Endothelial cell (in vitro differentiated cells): ENCODE data around the gene DCD. TPM values are rescaled to one million over a fixed set of nuclear protein-coding genes. Genes with fewer than 3 reads are reported as not detected.

ENCODE experiments used
- DNase-seq: peaks from one replicate; pipeline ENCODE4 v3.0.0; 2021; ENCODE audit warnings: low spot score
- H3K27ac Mint-ChIP-seq: one replicate; pipeline ENCODE4 v1.8.0; 2021; ENCODE audit warnings: mixed read lengths, inconsistent platforms; ENCODE audit not compliant: unreplicated experiment
- H3K27me3 Mint-ChIP-seq: one replicate; pipeline ENCODE4 v1.8.0; 2021; ENCODE audit warnings: mild to moderate bottlenecking, moderate library complexity, mixed read lengths, inconsistent platforms; ENCODE audit not compliant: unreplicated experiment
- H3K36me3 Mint-ChIP-seq: one replicate; pipeline ENCODE4 v1.8.0; 2021; ENCODE audit warnings: mild to moderate bottlenecking, low read depth, mixed read lengths, inconsistent platforms; ENCODE audit not compliant: unreplicated experiment
- H3K4me1 Mint-ChIP-seq: one replicate; pipeline ENCODE4 v1.8.0; 2021; ENCODE audit warnings: mild to moderate bottlenecking, mixed read lengths, inconsistent platforms; ENCODE audit not compliant: unreplicated experiment
- H3K4me3 Mint-ChIP-seq: one replicate; pipeline ENCODE4 v1.8.0; 2021; ENCODE audit warnings: mild to moderate bottlenecking, mixed read lengths, inconsistent platforms; ENCODE audit not compliant: unreplicated experiment
- H3K9me3 Mint-ChIP-seq: one replicate; pipeline ENCODE4 v1.8.0; 2021; ENCODE audit warnings: mixed read lengths, inconsistent platforms; ENCODE audit not compliant: unreplicated experiment
- CTCF ChIP-seq: fragments of 200-600 bp; sonication (generic); IDR thresholded peaks from one replicate; pipeline ENCODE4 v1.5.0; 2021; ENCODE audit warnings: antibody characterized with exemption; ENCODE audit not compliant: unreplicated experiment
- total RNA-seq: library from RNA; stranded (reverse); fragmentation: NEBNext Ultra II Directional; extraction: Animal tissue kit (Norgen Biotek cat#: 25700); gene quantifications from one replicate; pipeline ENCODE4 v1.2.1, GENCODE V29; 2021; ENCODE audit not compliant: unreplicated experiment

DCD gene
- total RNA-seq, 1 donor from 2014 or later, result not detected

- Mint-ChIP-seq H3K4me1 (peaks cover 15% of the 10 kb centered on the region), H3K9me3 (no peaks in the 10 kb centered on the region), H3K27me3 (peaks cover 10% of the 10 kb centered on the region), H3K27ac (no peak overlapping the region), H3K36me3 (no peaks in the 10 kb centered on the region), H3K4me3 (no peak overlapping the region)
- DNase-seq, result no peak
- TF ChIP-seq CTCF, result no peak
Observed at GRCh38 chr12:54657105-54657607, 9.0 kb upstream of the DCD start.

GRCh38 chr12:54654926-54655325 is 6.8 kb upstream of the DCD start:
- no peaks in the 10 kb centered on the region for H3K9me3 Mint-ChIP-seq
- H3K4me3 Mint-ChIP-seq, result no peak overlapping the region
- no peak for TF ChIP-seq CTCF
- no peak for DNase-seq
- peaks cover 15% of the 10 kb centered on the region for H3K4me1 Mint-ChIP-seq
- H3K27me3 Mint-ChIP-seq, result peaks cover 5% of the 10 kb centered on the region
- no peaks in the 10 kb centered on the region for H3K36me3 Mint-ChIP-seq
- no peak overlapping the region for H3K27ac Mint-ChIP-seq

GRCh38 chr12:54653025-54653424 is 4.9 kb upstream of the DCD start:
- Mint-ChIP-seq H3K27ac (no peak overlapping the region), H3K4me1 (peaks cover 15% of the 10 kb centered on the region), H3K36me3 (no peaks in the 10 kb centered on the region), H3K4me3 (no peak overlapping the region), H3K9me3 (no peaks in the 10 kb centered on the region), H3K27me3 (peaks cover 1% of the 10 kb centered on the region)
- no peak for TF ChIP-seq CTCF
- no peak for DNase-seq

GRCh38 chr12:54650889-54651288 is 2.7 kb upstream of the DCD start:
- Mint-ChIP-seq H3K4me1 (peaks cover 15% of the 10 kb centered on the region), H3K9me3 (no peaks in the 10 kb centered on the region), H3K36me3 (no peaks in the 10 kb centered on the region), H3K4me3 (no peak overlapping the region), H3K27me3 (peaks cover 4% of the 10 kb centered on the region), H3K27ac (no peak overlapping the region)
- no peak for TF ChIP-seq CTCF
- no peak for DNase-seq

DNA sequence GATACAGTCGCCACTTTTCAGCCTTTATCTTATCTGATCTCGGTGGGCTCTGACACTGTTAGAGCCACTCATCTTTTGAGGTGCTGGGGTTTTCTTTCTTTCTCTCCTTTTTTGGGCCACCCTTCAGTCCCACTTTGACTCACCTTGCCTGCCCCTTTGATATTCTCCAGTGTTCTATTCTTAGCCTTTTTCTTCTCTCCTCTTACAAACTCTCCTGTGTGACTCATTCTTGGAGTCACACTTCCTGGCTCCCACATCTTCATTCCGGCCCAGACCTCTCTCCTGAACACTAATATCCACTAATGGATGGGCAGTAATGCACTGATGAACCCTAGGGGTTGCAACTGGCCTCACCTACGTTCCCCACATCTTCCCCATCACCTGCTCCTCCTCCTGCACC is 2.2 kb upstream of the DCD start:
- H3K27ac Mint-ChIP-seq, result no peak overlapping the region
- H3K4me1 Mint-ChIP-seq, result peaks cover 15% of the 10 kb centered on the region
- H3K36me3 Mint-ChIP-seq, result no peaks in the 10 kb centered on the region
- no peak for DNase-seq
- no peaks in the 10 kb centered on the region for H3K9me3 Mint-ChIP-seq
- H3K4me3 Mint-ChIP-seq, result no peak overlapping the region
- no peak for TF ChIP-seq CTCF
- H3K27me3 Mint-ChIP-seq, result peaks cover 4% of the 10 kb centered on the region
